Activated B cell treated with CpG ODN at 0.5 μM for 24 hours (primary cell): ENCODE results near the gene PPM1E. TPM values are rescaled to one million over a fixed set of nuclear protein-coding genes. Genes with fewer than 3 reads are reported as not detected.

Experiments
- ATAC-seq: fragments of 200-7000 bp; cut with Tn5 transposase; one replicate; pipeline ENCODE4 v1.10.0; 2021; ENCODE audit warnings: low read depth, mild to moderate bottlenecking, moderate library complexity
- CTCF ChIA-PET: fragments of 350-600 bp; sonication (Branson Sonifier 250); formaldehyde crosslinking; loops from one replicate; lab custom pipeline; 2021; ENCODE audit warnings: antibody characterized with exemption; lab: Charles Lee
- POLR2A ChIA-PET: fragments of 350-600 bp; sonication (Branson Sonifier 250); formaldehyde crosslinking; loops from one replicate; lab custom pipeline; 2021; ENCODE audit warnings: antibody characterized with exemption; lab: Charles Lee
- DNase-seq: peaks from one replicate; pipeline ENCODE4 v3.0.0; 2022
- H3K27ac Mint-ChIP-seq: one replicate; pipeline ENCODE4 v1.8.0; 2020; ENCODE audit warnings: mixed read lengths
- H3K27me3 Mint-ChIP-seq: one replicate; pipeline ENCODE4 v1.8.0; 2021; ENCODE audit warnings: mixed read lengths
- H3K36me3 Mint-ChIP-seq: one replicate; pipeline ENCODE4 v1.8.0; 2021; ENCODE audit warnings: low read depth, mixed read lengths
- H3K4me1 Mint-ChIP-seq: one replicate; pipeline ENCODE4 v1.8.0; 2021; ENCODE audit warnings: mixed read lengths
- H3K4me3 Mint-ChIP-seq: one replicate; pipeline ENCODE4 v1.8.0; 2020; ENCODE audit warnings: mild to moderate bottlenecking, mixed read lengths
- H3K9me3 Mint-ChIP-seq: one replicate; pipeline ENCODE4 v1.8.0; 2020; ENCODE audit warnings: mixed read lengths
- intact Hi-C: fragments of 100-400 bp; cut with micrococcal nuclease; formaldehyde crosslinking; loops from one replicate; pipeline ENCODE4 v1.15.1; 2024
- total RNA-seq: library from RNA; stranded (reverse); gene quantifications from 2 replicates; pipeline ENCODE4 v1.2.3, GENCODE V29; 2022
- TF ChIP-seq, protein P1 (sequence below): fragments of 200-600 bp; IDR thresholded peaks from one replicate; pipeline ENCODE4 v1.8.0; 2022; ENCODE audit warnings: antibody characterized with exemption, mild to moderate bottlenecking

PPM1E gene
- 0.02 and 0.07 TPM in 2 replicates for total RNA-seq

- intact Hi-C loops: loop anchor here (10.0 kb wide), 1 partner anchor 61 kb away; the partner anchor contains the start of genes RAD51C and TEX14
- TF ChIP-seq, protein P1, sequence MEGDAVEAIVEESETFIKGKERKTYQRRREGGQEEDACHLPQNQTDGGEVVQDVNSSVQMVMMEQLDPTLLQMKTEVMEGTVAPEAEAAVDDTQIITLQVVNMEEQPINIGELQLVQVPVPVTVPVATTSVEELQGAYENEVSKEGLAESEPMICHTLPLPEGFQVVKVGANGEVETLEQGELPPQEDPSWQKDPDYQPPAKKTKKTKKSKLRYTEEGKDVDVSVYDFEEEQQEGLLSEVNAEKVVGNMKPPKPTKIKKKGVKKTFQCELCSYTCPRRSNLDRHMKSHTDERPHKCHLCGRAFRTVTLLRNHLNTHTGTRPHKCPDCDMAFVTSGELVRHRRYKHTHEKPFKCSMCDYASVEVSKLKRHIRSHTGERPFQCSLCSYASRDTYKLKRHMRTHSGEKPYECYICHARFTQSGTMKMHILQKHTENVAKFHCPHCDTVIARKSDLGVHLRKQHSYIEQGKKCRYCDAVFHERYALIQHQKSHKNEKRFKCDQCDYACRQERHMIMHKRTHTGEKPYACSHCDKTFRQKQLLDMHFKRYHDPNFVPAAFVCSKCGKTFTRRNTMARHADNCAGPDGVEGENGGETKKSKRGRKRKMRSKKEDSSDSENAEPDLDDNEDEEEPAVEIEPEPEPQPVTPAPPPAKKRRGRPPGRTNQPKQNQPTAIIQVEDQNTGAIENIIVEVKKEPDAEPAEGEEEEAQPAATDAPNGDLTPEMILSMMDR: no peak
- ChIA-PET CTCF (no interaction called here), POLR2A (interaction anchor here (0.6 to 0.9 kb wide), 2 partner anchors 63 to 1562 kb away, joined by 4 to 10 read pairs; partner anchors contain the start of genes RAD51C and TEX14)
- Mint-ChIP-seq H3K4me1 (peaks cover 17% of the 10 kb centered on the region), H3K36me3 (no peaks in the 10 kb centered on the region), H3K9me3 (no peaks in the 10 kb centered on the region), H3K27me3 (peaks cover 36% of the 10 kb centered on the region), H3K27ac (no peak within 1 kb of the TSS), H3K4me3 (peak within 1 kb of the TSS; percentile 92)
- peak; percentile 77 for ATAC-seq
- DNase-seq: peak; percentile 56
These were observed at the start of gene PPM1E for GRCh38 chr17:58755577-58756245. Gene PPM1E, plus strand, starts transcription at chr17:58755854.

GRCh38 chr17:58706351-58707140 is 49.1 kb upstream of the PPM1E start:
- TF ChIP-seq, protein P1: no peak
- no peaks in the 10 kb centered on the region for H3K27me3 Mint-ChIP-seq
- DNase-seq (no peak), ATAC-seq (no peak)
- intact Hi-C loops: no loop called here
- CTCF ChIA-PET: interaction anchor here (0.6 to 1.6 kb wide), 2 partner anchors 297 to 298 kb away, joined by 3 to 6 read pairs; no protein-coding TSS in a partner anchor
- no peak overlapping the region for H3K27ac Mint-ChIP-seq
- peaks cover 16% of the 10 kb centered on the region for H3K4me1 Mint-ChIP-seq
- POLR2A ChIA-PET: interaction anchor here (0.8 kb wide), 1 partner anchor 75 kb away, joined by 3 read pairs; no protein-coding TSS in a partner anchor
- peaks cover 46% of the 10 kb centered on the region for H3K36me3 Mint-ChIP-seq
- no peak overlapping the region for H3K4me3 Mint-ChIP-seq
- H3K9me3 Mint-ChIP-seq: no peaks in the 10 kb centered on the region

- POLR2A ChIA-PET: interaction anchor here (0.6 to 1.8 kb wide), 8 partner anchors 52 to 294 kb away, joined by 3 to 10 read pairs (median 4); no protein-coding TSS in a partner anchor
- TF ChIP-seq, protein P1: no peak
- Mint-ChIP-seq H3K27ac (no peak overlapping the region), H3K9me3 (no peaks in the 10 kb centered on the region), H3K4me1 (peaks cover 12% of the 10 kb centered on the region), H3K4me3 (no peak overlapping the region), H3K36me3 (peaks cover 43% of the 10 kb centered on the region), H3K27me3 (no peaks in the 10 kb centered on the region)
- DNase-seq (no peak), ATAC-seq (peak; percentile 40)
- intact Hi-C loops: loop anchor here (1.0 kb wide), 3 partner anchors 124 to 294 kb away; no protein-coding TSS in a partner anchor
- CTCF ChIA-PET: interaction anchor here (0.6 to 5.6 kb wide), 10 partner anchors 9 to 600 kb away, joined by 3 to 94 read pairs (median 4); no protein-coding TSS in a partner anchor
These were observed 44.6 kb upstream of the PPM1E start for GRCh38 chr17:58710948-58711552.

- H3K36me3 Mint-ChIP-seq: peaks cover 49% of the 10 kb centered on the region
- H3K27ac Mint-ChIP-seq: no peak overlapping the region
- H3K4me3 Mint-ChIP-seq: no peak overlapping the region
- no peak for DNase-seq
- no peaks in the 10 kb centered on the region for H3K9me3 Mint-ChIP-seq
- ChIA-PET CTCF (no interaction called here), POLR2A (no interaction called here)
- intact Hi-C loops: no loop called here
- ATAC-seq: no peak
- H3K27me3 Mint-ChIP-seq: no peaks in the 10 kb centered on the region
- no peaks in the 10 kb centered on the region for H3K4me1 Mint-ChIP-seq
- TF ChIP-seq, protein P1: no peak
These were observed 33.4 kb upstream of the PPM1E start for GRCh38 chr17:58722274-58722673.
